Measurements from ENCODE around the gene PRR14.

DNA sequence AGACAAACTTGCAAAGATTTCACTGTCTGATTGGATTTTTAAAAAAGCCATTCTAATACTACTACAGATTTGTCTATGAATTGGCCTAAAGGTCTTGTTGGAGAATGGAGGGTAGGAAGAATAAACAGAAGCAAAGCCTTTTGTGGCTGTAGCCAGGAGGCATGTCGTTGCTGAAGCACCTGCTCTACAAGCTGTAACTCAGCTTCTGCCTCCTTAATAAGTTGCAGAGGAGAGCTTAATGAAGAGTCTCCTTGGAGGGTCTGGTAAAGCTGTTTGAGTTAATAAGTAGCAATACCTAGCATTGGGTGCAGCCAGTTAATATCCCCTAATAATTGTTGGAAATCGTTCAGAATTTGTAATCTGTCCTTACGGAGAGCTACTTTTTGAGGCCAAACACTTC is 30.6 kb upstream of the PRR14 start:
- TF ChIP-seq, protein P1, sequence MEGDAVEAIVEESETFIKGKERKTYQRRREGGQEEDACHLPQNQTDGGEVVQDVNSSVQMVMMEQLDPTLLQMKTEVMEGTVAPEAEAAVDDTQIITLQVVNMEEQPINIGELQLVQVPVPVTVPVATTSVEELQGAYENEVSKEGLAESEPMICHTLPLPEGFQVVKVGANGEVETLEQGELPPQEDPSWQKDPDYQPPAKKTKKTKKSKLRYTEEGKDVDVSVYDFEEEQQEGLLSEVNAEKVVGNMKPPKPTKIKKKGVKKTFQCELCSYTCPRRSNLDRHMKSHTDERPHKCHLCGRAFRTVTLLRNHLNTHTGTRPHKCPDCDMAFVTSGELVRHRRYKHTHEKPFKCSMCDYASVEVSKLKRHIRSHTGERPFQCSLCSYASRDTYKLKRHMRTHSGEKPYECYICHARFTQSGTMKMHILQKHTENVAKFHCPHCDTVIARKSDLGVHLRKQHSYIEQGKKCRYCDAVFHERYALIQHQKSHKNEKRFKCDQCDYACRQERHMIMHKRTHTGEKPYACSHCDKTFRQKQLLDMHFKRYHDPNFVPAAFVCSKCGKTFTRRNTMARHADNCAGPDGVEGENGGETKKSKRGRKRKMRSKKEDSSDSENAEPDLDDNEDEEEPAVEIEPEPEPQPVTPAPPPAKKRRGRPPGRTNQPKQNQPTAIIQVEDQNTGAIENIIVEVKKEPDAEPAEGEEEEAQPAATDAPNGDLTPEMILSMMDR (IDR thresholded peaks at IDR 0.05), result no peak
- no peak for TF ChIP-seq POLR2A (IDR thresholded peaks at IDR 0.05)

Measured in Peyer's patch (tissue), 4 donors.